ENCODE data around the gene COCH.

COCH gene

DNA sequence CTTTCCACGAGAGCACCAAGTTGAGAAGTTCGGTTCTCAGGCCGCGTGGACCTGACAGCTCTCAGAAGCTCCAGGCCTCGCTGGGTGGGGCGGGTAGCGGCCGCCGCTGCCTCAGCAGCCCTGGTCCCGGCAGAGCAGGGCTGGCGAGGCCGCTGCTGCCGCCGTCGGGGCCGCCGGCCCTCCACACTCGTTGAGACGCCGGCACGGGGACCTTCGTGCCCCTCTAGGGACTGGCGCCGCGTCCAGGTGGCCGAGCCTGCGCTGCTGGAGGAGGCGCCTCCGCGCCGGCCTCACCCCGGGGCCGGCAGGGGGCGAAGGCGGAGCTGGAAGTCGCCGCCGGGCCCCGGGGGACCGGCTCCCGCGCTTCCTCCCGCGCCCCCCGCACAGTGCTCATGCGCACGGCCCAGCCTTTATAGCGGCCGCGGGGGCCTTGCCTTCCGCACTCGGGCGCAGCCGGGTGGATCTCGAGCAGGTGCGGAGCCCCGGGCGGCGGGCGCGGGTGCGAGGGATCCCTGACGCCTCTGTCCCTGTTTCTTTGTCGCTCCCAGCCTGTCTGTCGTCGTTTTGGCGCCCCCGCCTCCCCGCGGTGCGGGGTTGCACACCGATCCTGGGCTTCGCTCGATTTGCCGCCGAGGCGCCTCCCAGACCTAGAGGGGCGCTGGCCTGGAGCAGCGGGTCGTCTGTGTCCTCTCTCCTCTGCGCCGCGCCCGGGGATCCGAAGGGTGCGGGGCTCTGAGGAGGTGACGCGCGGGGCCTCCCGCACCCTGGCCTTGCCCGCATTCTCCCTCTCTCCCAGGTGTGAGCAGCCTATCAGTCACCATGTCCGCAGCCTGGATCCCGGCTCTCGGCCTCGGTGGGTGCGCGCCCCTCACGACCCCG lies at the start of gene COCH:
COCH (plus strand) TSS at position 440 of the 879 bp plus-strand sequence; CDS start at position 820, 380 bp downstream.
- Histone ChIP-seq H3K9me3 (ENCODE audit: control insufficient read depth, insufficient read depth, low read depth, low read length) (no peaks in the 10 kb centered on the region), H3K4me3 (ENCODE audit: low read depth, low read length) (peak within 1 kb of the TSS; percentile 77), H3K36me3 (ENCODE audit: control insufficient read depth, insufficient read depth, low read length) (no peaks in the 10 kb centered on the region), H3K27ac (ENCODE audit: low read depth, low read length) (no peak within 1 kb of the TSS), H3K9ac (ENCODE audit: low read length) (peak within 1 kb of the TSS; percentile 32), H3K27me3 (ENCODE audit: control insufficient read depth, insufficient read depth, low read length) (peaks cover 46% of the 10 kb centered on the region), H3K4me1 (ENCODE audit: control insufficient read depth, insufficient read depth, low read length) (peaks cover 31% of the 10 kb centered on the region)

DNA sequence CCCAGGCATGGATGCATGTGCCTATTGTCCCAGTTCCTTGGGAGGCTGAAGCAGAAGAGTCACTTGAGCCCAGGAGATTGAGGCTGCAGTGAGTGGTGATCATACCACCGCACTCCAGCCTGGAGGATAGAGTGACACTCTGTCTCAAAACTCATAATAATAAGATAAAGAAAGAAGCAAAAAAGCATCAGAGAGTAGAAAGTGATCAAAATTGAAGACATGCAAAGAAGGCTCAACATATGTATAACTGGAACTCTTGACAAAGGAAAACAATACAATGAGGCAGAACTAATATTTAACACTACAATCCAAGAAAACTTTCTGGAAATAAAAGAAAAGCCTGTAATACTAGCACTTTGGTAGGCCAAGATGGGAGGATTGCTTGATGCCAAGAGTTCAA lies 48.3 kb upstream of the COCH start:
- no peaks in the 10 kb centered on the region for H3K27me3 ChIP-seq (ENCODE audit: control insufficient read depth, insufficient read depth, low read length)
- no peak overlapping the region for H3K4me3 ChIP-seq (ENCODE audit: low read depth, low read length)
- peaks cover 16% of the 10 kb centered on the region for H3K9me3 ChIP-seq (ENCODE audit: control insufficient read depth, insufficient read depth, low read depth, low read length)
- no peak overlapping the region for H3K27ac ChIP-seq (ENCODE audit: low read depth, low read length)
- no peaks in the 10 kb centered on the region for H3K36me3 ChIP-seq (ENCODE audit: control insufficient read depth, insufficient read depth, low read length)
- H3K4me1 ChIP-seq (ENCODE audit: control insufficient read depth, insufficient read depth, low read length): no peaks in the 10 kb centered on the region
- H3K9ac ChIP-seq (ENCODE audit: low read length): no peak overlapping the region

DNA sequence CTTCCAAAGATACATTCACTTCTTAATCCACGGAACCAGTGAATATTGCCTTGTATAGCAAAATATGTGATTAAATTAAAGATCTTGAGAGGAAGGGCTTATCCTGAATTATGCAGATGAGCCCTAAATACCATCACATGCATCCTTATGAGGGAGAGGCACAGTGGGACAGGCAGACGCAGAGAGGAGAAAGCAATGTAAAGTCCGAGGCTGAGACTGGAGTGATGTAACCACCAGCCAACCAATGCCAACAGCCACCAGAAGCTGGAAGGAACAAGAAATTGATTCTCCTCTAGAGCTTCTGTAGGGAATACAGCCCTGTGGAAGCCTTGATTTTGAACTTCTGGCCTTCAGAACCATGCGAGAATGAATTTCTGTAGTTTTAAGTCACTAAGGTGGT lies 44.5 kb upstream of the COCH start:
- no peaks in the 10 kb centered on the region for H3K27me3 ChIP-seq (ENCODE audit: control insufficient read depth, insufficient read depth, low read length)
- H3K9ac ChIP-seq (ENCODE audit: low read length): no peak overlapping the region
- peaks cover 26% of the 10 kb centered on the region for H3K9me3 ChIP-seq (ENCODE audit: control insufficient read depth, insufficient read depth, low read depth, low read length)
- H3K4me3 ChIP-seq (ENCODE audit: low read depth, low read length): no peak overlapping the region
- no peaks in the 10 kb centered on the region for H3K4me1 ChIP-seq (ENCODE audit: control insufficient read depth, insufficient read depth, low read length)
- no peaks in the 10 kb centered on the region for H3K36me3 ChIP-seq (ENCODE audit: control insufficient read depth, insufficient read depth, low read length)
- no peak overlapping the region for H3K27ac ChIP-seq (ENCODE audit: low read depth, low read length)

DNA sequence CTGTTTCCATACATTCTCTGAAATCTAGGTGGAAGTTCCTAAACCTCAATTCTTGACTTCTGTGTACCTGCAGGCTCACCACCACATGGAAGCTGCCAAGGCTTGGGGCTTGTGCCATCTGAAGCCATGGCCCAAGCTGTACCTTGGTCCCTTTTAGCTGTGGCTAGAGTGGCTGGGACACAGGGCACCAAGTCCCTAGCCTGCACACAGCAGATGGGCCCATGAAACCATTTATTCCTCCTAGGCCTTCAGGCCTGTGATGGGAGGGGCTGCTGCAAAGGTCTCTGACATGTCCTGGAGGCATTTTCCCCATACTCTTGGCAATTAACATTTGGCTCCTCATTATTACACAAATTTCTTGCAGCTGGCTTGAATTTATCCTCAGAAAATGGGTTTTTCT lies 40.0 kb upstream of the COCH start:
- H3K9me3 ChIP-seq (ENCODE audit: control insufficient read depth, insufficient read depth, low read depth, low read length): peaks cover 15% of the 10 kb centered on the region
- no peaks in the 10 kb centered on the region for H3K4me1 ChIP-seq (ENCODE audit: control insufficient read depth, insufficient read depth, low read length)
- no peak overlapping the region for H3K4me3 ChIP-seq (ENCODE audit: low read depth, low read length)
- no peaks in the 10 kb centered on the region for H3K36me3 ChIP-seq (ENCODE audit: control insufficient read depth, insufficient read depth, low read length)
- no peaks in the 10 kb centered on the region for H3K27me3 ChIP-seq (ENCODE audit: control insufficient read depth, insufficient read depth, low read length)
- no peak overlapping the region for H3K9ac ChIP-seq (ENCODE audit: low read length)
- H3K27ac ChIP-seq (ENCODE audit: low read depth, low read length): no peak overlapping the region

DNA sequence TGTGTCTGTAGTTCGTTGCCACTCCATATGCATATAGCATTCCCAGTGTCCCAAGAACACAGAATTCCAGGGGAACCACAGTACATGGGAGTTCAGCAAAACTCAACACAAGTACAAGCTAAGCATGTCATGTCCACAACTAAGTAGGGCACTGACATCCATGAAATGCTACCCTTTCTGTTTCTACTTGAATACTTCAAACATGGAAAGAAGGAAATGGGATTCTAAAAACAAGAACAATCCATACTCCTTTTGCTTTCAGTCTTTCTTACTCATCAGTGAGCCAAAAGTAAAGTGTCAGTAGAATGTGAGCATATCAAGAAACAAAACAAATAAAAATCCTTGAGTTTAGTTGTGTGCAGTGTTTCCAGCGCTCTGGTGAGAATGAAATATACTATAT lies 36.0 kb upstream of the COCH start:
- H3K9me3 ChIP-seq (ENCODE audit: control insufficient read depth, insufficient read depth, low read depth, low read length): peaks cover 15% of the 10 kb centered on the region
- H3K4me3 ChIP-seq (ENCODE audit: low read depth, low read length): no peak overlapping the region
- no peaks in the 10 kb centered on the region for H3K4me1 ChIP-seq (ENCODE audit: control insufficient read depth, insufficient read depth, low read length)
- H3K27me3 ChIP-seq (ENCODE audit: control insufficient read depth, insufficient read depth, low read length): no peaks in the 10 kb centered on the region
- H3K27ac ChIP-seq (ENCODE audit: low read depth, low read length): no peak overlapping the region
- H3K9ac ChIP-seq (ENCODE audit: low read length): no peak overlapping the region
- H3K36me3 ChIP-seq (ENCODE audit: control insufficient read depth, insufficient read depth, low read length): no peaks in the 10 kb centered on the region

DNA sequence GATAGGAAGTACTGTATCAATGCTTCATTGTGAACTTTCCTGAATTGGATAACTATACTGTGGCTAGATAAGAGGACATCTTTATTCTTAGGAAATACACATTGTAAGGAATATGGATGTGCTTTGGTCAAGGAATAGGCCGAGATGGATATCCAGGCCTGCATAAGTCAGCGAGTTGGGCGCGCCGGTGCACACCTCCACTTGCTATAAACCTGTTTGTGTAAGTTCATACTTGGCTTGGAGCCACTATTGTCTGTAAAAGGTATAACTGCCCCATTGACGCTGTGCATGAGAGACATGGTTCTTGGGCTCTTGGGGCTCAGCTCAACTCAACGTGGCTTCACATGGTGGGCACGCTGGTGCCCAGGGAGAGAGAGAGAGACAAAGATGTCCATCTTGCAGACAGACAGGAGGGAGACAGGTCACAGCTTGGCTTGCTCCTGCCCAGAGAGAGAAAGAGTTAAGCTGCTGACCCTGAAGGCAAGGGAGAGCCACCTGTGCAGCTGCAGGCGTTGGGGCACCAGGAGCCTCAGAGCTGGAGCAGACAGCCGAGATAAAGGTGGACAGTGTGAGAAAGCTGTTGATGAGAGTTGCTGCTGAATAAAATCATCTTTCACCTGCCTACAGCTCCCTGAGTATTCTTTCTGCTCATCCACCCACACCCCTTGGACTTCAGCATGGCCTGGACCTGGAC lies 34.1 kb upstream of the COCH start:
- Histone ChIP-seq H3K4me1 (ENCODE audit: control insufficient read depth, insufficient read depth, low read length) (no peaks in the 10 kb centered on the region), H3K27ac (ENCODE audit: low read depth, low read length) (no peak overlapping the region), H3K36me3 (ENCODE audit: control insufficient read depth, insufficient read depth, low read length) (no peaks in the 10 kb centered on the region), H3K9ac (ENCODE audit: low read length) (no peak overlapping the region), H3K27me3 (ENCODE audit: control insufficient read depth, insufficient read depth, low read length) (no peaks in the 10 kb centered on the region), H3K4me3 (ENCODE audit: low read depth, low read length) (no peak overlapping the region), H3K9me3 (ENCODE audit: control insufficient read depth, insufficient read depth, low read depth, low read length) (peaks cover 2% of the 10 kb centered on the region; the same call in 1 of the 2 replicates)

DNA sequence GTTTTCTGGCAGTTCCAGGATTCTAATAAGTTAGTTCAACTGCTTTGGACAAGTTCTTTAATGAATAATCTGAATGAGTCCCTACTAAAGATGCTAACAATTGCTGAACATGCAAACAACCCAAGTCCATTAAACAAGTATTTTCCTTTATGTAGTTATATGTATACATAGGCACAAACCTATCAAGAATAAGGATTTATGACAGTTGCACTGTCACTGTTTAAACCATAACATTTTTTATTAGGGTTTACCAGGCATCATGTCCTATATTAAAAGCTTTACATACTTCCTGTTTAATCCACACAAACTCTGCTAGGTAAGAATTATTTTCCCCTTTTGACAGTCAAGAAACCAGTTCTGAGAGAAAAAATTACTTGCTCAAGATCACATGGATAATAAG lies 31.9 kb upstream of the COCH start:
- H3K9me3 ChIP-seq (ENCODE audit: control insufficient read depth, insufficient read depth, low read depth, low read length): no peaks in the 10 kb centered on the region
- no peaks in the 10 kb centered on the region for H3K27me3 ChIP-seq (ENCODE audit: control insufficient read depth, insufficient read depth, low read length)
- H3K4me1 ChIP-seq (ENCODE audit: control insufficient read depth, insufficient read depth, low read length): no peaks in the 10 kb centered on the region
- no peak overlapping the region for H3K4me3 ChIP-seq (ENCODE audit: low read depth, low read length)
- no peak overlapping the region for H3K27ac ChIP-seq (ENCODE audit: low read depth, low read length)
- no peak overlapping the region for H3K9ac ChIP-seq (ENCODE audit: low read length)
- no peaks in the 10 kb centered on the region for H3K36me3 ChIP-seq (ENCODE audit: control insufficient read depth, insufficient read depth, low read length)

DNA sequence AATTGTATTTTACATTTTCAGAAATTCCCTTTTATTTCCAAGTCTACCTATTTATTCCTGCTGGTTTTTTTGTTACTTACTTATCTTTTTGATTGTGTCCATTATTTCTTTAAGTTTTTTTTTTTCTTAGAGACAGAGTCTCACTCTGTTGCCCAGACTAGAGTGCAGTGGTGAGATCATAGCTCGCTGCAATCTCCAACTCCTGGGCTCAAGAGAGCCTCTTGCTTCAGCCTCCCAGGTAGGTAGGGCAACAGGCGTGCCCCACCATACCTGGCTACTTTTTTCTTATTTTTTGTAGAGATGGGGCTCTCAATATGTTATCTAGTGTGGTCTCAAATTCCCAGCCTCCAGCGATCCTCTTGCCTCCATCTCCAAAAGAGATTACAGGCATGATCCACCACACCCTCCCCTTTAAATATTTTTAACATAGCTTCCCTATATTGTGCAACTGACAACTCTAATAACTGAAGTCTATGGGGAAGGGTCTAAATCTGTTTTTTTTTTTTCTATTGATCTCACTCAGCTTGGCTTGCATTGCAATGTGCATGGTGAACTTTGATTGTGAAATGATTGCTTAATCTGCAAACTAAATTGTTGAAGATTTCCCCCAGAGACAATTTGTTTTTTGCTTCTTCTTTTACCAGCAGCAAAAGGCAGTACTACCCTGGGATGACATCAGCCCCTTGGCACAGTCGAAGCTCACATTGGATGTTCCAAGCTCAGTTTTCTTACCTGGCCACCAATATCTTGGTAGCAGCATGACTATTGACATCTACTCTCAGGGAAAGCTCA lies 25.7 kb upstream of the COCH start:
- H3K9me3 ChIP-seq (ENCODE audit: control insufficient read depth, insufficient read depth, low read depth, low read length): no peaks in the 10 kb centered on the region
- no peaks in the 10 kb centered on the region for H3K4me1 ChIP-seq (ENCODE audit: control insufficient read depth, insufficient read depth, low read length)
- H3K9ac ChIP-seq (ENCODE audit: low read length): no peak overlapping the region
- H3K27me3 ChIP-seq (ENCODE audit: control insufficient read depth, insufficient read depth, low read length): no peaks in the 10 kb centered on the region
- no peaks in the 10 kb centered on the region for H3K36me3 ChIP-seq (ENCODE audit: control insufficient read depth, insufficient read depth, low read length)
- H3K4me3 ChIP-seq (ENCODE audit: low read depth, low read length): no peak overlapping the region
- no peak overlapping the region for H3K27ac ChIP-seq (ENCODE audit: low read depth, low read length)

DNA sequence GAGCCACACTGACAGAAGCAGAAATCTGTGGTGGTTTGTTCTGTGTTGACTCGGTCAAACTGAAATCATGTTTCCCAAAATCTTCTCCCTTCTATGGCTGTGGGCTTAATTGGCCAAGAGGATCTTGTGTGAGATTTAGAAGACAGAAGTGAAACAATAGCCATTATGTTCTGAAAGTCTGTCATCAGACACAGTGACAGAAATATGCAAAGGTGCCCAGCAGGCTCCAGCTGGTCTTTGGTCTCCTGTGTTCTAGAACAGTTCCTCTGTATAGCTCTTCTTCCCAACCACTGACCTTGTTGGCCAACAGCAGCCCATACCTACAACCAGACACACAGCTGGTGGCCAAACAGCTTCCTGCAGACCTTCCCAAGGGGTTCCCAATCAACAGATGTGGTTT lies 25.0 kb upstream of the COCH start:
- H3K27me3 ChIP-seq (ENCODE audit: control insufficient read depth, insufficient read depth, low read length): no peaks in the 10 kb centered on the region
- H3K36me3 ChIP-seq (ENCODE audit: control insufficient read depth, insufficient read depth, low read length): no peaks in the 10 kb centered on the region
- no peak overlapping the region for H3K9ac ChIP-seq (ENCODE audit: low read length)
- H3K27ac ChIP-seq (ENCODE audit: low read depth, low read length): no peak overlapping the region
- H3K9me3 ChIP-seq (ENCODE audit: control insufficient read depth, insufficient read depth, low read depth, low read length): no peaks in the 10 kb centered on the region
- no peaks in the 10 kb centered on the region for H3K4me1 ChIP-seq (ENCODE audit: control insufficient read depth, insufficient read depth, low read length)
- H3K4me3 ChIP-seq (ENCODE audit: low read depth, low read length): no peak overlapping the region

DNA sequence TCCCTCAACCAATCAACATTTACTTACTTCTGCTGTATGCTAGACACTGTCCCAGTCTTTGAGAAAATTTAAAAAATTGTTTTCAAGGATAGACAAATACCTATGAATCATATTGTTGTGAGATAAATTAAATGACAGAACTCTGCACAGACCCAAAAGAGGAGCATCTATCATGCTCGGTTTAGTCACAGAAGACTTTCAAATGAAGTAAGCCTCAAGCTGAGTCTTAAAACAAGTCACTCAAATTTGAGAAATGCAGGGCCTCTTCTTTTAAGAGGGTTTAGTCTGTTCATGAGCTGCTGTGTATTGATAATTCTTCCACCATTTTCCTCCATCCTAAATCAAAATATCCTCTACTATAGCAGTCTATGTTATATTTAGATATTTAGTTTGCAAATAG lies 24.4 kb upstream of the COCH start:
- H3K4me3 ChIP-seq (ENCODE audit: low read depth, low read length): no peak overlapping the region
- H3K27ac ChIP-seq (ENCODE audit: low read depth, low read length): no peak overlapping the region
- no peaks in the 10 kb centered on the region for H3K9me3 ChIP-seq (ENCODE audit: control insufficient read depth, insufficient read depth, low read depth, low read length)
- H3K36me3 ChIP-seq (ENCODE audit: control insufficient read depth, insufficient read depth, low read length): no peaks in the 10 kb centered on the region
- H3K4me1 ChIP-seq (ENCODE audit: control insufficient read depth, insufficient read depth, low read length): no peaks in the 10 kb centered on the region
- H3K9ac ChIP-seq (ENCODE audit: low read length): no peak overlapping the region
- H3K27me3 ChIP-seq (ENCODE audit: control insufficient read depth, insufficient read depth, low read length): no peaks in the 10 kb centered on the region

DNA sequence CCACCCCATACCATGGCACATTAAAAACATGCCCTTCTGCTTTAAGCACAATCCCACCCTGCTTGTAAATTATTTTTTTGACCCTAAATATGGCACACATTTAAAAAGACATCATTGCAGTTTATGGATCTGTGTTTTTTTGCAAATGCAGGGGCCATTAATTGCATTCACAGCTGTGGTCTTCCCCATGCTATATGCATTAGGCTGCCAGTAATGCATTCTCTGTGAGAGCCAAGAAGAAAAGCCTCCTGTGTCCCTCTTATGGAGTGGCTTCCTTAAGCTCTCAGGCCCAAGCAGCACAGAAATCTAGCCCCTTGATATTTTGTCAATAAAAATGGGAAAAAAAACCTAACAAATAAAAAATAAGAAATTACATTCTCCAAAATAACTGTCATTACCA lies 20.4 kb upstream of the COCH start:
- Histone ChIP-seq H3K27ac (ENCODE audit: low read depth, low read length) (no peak overlapping the region), H3K9ac (ENCODE audit: low read length) (no peak overlapping the region), H3K4me3 (ENCODE audit: low read depth, low read length) (no peak overlapping the region), H3K4me1 (ENCODE audit: control insufficient read depth, insufficient read depth, low read length) (no peaks in the 10 kb centered on the region), H3K9me3 (ENCODE audit: control insufficient read depth, insufficient read depth, low read depth, low read length) (no peaks in the 10 kb centered on the region), H3K36me3 (ENCODE audit: control insufficient read depth, insufficient read depth, low read length) (no peaks in the 10 kb centered on the region), H3K27me3 (ENCODE audit: control insufficient read depth, insufficient read depth, low read length) (no peaks in the 10 kb centered on the region)

Measured in HUES6 (cell line).